HG03064 (cell line): Measurements from ENCODE around the gene KRTAP10-4.
"Not testable (repeated sequence)": the region's sequence is repeated elsewhere in the genome, so short reads cannot be mapped to it uniquely, and the experiment has no call there.

Experiments used
- ATAC-seq: cut with Tn5 transposase; IDR thresholded peaks from one replicate; pipeline ENCODE4 v1.9.1; 2021; ENCODE audit warnings: low read depth; ENCODE audit not compliant: unreplicated experiment

KRTAP10-4 gene

DNA sequence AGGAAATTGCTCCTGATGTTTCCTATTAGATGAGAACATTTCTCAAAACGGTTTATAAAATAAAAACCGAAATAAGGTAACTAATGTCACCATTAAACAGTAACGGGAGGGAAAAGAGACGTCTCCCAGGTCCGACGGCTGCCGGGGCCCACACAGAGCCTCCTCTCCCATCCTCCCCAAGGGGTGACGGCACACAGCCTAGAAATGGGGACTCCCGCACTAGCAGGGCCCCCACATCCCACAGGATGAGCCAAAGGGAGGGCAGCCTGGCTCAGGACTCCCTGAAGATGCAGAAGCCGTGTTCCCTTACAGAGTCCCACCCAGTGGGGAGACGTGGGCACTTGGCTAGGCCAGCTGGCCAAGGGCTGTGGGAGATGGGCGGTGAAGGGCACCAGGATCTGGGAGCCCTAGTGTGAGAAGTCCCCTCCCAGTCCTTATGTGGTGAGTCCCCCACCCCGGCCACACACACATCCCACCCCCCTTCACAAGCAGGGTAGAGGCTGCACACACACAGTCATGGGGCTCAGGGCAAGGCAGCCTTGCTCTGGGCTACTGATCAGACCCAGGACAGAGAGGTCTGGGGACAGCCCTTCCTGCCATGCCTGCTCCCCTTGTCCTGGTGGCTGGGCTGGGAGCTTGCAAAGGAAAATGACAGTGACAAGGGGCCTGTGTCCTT, 18.2 kb upstream of the KRTAP10-4 start:
- no peak for ATAC-seq

DNA sequence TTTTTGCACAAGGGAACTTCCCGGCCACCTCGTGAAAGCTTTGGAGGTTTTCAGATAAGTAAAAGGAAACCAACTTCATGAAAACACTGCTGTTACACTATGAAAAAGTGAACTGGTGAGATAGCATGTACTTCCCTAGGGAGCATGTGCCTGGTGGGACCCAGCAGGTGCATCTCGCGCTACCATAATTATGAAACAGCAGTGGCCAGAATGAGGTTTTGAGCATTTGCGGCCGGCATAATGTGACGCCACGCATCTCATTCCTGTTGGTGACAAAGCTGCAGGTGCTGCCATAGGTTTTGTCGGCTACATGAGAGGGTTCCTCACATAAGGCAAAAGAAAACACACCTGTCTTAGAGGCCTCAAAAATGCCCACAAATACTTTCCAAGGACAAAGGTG, 16.6 kb upstream of the KRTAP10-4 start:
- ATAC-seq: no peak

- ATAC-seq: no peak
These were observed 15.8 kb upstream of the KRTAP10-4 start for GRCh38 chr21:44557491-44558328.

- ATAC-seq: not testable (repeated sequence)
These were observed 15.2 kb upstream of the KRTAP10-4 start for GRCh38 chr21:44558329-44558675.

- no peak for ATAC-seq
These were observed 14.8 kb upstream of the KRTAP10-4 start, which contains the start of gene KRTAP10-3 for GRCh38 chr21:44558695-44559094. Gene KRTAP10-3 (minus strand): TSS chr21:44558795. CDS start chr21:44558715, 80 bp downstream.

DNA sequence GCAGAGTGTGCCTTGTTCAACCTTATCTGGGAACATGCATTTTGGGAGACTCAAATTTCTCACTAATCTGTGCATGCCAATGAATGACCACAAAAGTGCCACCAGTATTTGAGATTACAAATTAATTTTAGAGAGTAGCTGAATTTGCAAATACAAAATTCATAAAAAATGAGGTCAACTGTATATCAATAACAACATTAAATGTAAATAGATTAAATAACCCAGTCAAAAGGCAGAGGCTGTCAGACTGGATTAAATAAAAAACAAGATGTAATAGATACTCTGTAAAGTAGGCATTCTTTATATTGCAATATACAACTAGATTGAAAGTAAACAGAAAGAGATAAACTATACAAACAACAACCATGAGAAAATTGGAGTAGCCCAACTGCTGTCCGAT, 9.4 kb upstream of the KRTAP10-4 start:
- no peak for ATAC-seq

DNA sequence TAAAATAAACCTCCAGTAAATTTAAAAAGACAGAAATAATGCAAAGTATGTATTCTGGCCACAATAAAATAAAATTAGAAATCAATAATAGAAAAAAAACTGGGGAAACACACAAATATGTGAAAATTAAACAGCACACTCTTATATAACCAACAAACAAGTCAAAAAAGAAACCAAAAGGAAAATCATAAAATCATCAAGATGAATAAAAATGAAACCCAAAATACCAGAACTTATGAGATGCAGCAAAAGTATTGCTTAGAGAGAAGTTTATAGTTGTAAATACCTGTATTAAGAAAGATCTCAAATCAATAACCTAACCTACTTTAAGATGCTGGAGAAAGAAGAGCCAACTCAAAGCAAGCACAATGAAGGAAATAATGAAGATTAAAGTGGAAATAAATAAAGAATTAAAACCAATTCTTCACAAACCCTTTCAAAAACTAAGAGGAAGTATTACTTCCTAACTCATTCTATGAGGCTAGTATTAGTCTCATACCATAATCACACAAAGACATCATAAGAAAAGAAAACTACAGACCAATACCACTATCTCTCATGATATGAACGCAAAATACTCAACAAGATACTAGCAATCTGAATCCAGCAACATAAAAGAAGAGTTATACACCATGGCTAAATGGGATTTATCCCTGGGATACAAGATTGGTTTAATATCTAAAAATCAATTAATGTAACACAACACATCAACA, 8.5 kb upstream of the KRTAP10-4 start:
- no peak for ATAC-seq

GRCh38 chr21:44566403-44566802, 7.1 kb upstream of the KRTAP10-4 start:
- ATAC-seq: no peak

DNA sequence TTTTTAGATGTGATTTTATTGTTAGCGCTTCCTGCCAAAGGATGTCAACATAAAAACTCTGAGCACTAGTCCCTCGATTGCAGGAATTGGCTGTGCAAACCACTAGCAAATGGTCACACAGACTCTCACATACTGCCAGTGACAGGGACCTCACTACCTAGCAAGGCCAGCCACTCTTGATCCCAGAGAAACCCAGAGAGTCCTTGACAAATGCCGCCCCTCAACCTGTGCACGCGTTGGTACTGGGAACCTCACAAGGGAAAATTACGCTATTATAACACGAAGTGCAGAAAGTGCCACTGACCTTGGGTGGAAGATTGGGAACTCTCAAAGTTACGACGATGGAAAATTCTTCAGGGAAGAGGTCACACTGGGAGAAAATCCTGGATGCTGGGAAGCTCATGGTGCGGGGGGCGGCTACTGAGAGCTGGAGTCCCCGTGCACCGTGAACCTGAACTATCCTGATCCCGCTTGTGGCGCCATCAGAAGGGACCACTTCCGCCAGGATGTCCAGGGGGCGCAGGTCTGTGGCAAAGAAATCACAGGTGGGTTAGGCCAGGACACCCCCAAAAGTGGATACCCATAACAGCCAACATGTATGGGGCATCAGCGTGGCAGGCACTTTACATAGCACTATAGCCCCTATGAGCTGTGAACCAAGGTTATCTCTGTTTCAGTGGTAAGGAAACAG, 5.9 kb upstream of the KRTAP10-4 start:
- no peak for ATAC-seq

GRCh38 chr21:44568261-44568660, 5.3 kb upstream of the KRTAP10-4 start:
- ATAC-seq: no peak

DNA sequence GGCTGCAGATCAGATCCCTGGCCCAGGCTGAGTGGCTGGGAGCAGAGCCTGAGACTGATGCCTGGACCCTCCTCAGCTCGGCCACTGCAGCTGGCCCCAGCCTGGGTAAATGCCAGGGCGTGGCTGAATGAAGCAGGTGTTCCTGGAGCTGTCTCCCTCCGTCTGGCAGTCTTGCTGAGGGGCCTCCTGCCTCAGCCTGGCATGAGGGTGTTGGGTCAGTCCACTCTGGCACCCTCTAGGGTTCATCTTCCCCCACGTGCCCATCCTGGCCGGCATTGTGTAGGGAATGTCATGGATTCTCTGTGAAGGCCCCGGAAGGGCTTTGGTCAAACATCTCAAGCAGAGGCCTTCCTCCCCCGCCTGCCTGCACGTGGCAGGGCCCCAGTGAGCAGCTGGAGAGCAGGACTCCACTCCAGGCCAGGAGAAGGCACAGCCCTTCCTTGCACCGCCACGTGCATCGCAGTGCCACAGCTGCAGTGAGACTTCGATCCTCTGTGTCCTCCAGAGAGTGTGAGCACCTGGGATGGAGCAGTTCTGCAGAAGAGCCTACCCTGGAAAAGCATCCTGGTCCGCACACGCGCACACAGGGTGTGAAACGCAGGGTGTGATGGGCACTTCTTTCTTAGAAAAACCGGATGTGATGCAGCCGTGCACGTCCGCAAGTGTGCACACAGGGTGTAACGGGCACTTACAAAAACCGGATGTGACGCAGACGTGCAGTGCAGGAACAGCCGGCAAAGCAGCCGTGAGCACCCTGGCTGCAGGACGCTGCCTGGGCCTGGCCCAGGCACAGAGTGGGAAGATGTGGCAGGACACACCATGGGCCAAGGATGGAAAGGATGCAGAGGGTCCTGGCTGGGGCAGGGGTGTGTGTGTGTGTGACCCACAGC, 4.6 kb upstream of the KRTAP10-4 start:
- ATAC-seq: no peak

DNA sequence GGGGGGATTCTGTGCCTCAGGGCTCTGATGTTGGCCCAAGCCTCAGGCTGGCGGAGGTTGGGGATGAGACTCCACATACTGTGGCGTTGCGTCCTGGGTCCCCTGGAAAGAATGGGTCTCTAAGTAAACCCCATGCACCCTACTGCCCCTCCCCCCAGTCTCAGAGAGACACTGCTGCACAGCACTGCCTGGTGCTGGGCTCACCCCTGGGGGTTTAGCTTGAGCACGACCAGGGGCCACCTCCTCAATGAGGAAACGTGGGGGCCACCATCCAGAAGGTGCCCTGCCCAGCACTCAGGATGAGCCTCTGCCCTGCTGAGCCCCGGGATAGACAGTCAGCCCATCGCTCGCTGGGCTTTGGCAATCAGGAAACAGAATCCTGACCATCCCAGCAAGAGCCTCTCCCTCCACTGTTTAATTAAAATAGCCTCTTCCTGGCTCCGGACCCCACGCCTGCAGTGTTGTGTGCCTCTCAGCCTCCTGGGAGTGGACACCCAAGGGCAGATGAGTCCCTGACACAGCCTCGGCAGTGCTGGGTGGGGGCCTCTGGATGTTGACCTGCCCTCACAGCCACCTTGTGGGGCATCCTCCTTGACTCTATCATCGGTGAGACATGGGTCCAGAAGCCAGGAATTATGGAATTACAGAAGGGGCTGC, 3.5 kb upstream of the KRTAP10-4 start:
- no peak for ATAC-seq

DNA sequence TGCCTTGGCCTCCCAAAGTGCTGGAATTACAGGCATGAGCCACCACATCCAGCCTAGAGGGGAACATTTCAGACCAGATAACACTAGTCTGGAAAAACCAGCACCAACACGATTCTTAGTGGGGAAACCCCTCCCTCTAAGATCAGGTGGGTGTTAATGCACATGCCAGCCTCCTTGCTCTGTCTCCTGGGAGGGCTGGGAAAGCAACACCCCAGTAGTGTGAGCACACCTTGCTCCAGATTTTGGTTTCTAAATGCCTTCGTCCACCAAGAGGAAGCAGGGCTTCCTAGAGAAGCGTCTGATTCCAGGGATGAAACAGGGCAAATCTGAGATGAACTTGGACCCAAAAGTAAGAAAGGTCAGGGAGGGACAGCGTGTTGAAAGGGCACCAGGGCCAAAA, 2.2 kb upstream of the KRTAP10-4 start:
- ATAC-seq: no peak

DNA sequence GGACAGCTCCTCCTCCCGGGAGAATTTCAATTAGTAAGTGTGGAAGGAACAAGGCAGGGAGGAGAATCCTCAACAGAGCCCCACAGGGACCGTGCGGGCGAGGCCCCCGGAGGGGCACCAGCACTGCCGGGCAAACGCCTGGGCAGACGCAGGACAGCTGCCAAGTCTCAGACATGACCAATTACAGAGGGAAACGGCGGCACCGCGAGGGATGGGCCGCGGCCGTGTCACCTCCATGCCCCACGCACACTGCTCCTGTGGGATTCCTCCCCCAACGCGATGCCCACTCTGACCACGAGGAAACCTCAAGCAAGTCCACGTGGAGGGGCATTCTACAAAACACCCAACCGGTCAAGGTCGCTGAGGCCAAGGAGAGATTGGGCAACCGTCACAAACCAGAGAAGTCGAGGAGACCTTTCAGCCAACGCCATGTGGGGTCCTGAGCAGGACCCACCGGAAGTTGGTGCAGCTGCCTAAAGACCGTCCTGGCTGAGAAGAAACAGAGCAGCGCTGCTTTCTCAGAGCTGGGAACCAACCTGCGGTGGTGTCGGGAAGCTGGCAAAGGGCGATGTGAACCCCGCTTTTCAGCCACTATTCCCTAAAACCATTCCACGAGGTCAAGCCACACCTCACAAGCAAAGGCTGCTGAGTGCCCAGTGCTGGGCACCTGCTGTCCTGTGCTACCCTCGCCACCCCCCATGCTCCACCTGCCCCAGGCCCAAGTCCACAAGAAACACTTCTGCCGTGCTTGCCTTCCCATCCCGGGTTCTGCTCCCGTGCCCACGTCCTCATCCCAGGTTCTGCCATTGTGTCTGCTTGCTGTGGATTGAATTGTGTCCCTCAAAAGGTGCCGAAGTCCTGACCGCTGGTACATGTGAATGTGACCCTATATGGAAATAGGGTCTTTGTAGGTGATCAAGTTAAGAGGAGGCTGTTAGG, 1.4 kb upstream of the KRTAP10-4 start:
- no peak for ATAC-seq

GRCh38 chr21:44572959-44573583, 458 bp upstream of the KRTAP10-4 start:
- no peak for ATAC-seq

DNA sequence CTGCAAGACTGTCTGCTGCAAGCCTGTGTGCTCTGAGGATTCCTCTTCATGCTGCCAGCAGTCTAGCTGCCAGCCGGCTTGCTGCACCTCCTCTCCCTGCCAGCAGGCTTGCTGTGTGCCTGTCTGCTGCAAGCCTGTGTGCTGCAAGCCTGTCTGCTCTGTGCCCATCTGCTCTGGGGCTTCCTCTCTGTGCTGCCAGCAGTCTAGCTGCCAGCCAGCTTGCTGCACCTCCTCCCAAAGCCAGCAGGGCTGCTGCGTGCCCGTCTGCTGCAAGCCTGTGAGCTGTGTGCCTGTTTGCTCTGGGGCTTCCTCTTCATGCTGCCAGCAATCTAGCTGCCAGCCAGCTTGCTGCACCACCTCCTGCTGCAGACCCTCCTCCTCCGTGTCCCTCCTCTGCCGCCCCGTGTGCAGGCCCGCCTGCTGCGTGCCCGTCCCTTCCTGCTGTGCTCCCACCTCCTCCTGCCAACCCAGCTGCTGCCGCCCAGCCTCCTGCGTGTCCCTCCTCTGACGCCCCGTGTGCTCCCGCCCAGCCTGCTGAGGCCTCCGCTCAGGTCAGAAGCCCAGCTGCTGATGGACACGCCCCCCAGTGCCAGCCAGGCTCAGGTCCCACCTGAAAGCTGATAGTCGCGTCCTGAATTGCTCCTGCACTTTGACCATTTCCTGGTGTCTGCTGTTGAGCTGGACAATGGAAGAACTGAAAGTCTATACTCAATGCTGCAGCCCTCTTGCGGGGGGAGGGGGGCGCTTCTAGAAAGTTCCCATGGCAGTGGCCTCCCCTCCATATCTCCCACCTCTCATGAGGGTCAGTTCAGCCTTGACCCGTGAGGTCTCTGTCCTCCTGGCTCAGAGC, 1.2 kb downstream of the KRTAP10-4 start:
- no peak for ATAC-seq
